HL-60 (cell line): ENCODE measurements around the gene CLRN3.

Source experiments
- GABPA ChIP-seq: IDR thresholded peaks from 2 replicates; pipeline ENCODE4 v1.6.1; 2012; ENCODE audit warnings: low read depth
- POLR2AphosphoS5 ChIP-seq: IDR thresholded peaks from 2 replicates; pipeline ENCODE4 v1.6.1; 2012; ENCODE audit warnings: low read depth
- SPI1 ChIP-seq: IDR thresholded peaks from 2 replicates; pipeline ENCODE4 v1.6.1; 2012; ENCODE audit warnings: low read depth, mild to moderate bottlenecking, borderline replicate concordance
- TF ChIP-seq, protein P1 (sequence below): IDR thresholded peaks from one replicate; pipeline ENCODE4 v1.5.1; 2011; ENCODE audit warnings: low read length, control low read depth, inconsistent platforms; ENCODE audit not compliant: insufficient read depth

DNA sequence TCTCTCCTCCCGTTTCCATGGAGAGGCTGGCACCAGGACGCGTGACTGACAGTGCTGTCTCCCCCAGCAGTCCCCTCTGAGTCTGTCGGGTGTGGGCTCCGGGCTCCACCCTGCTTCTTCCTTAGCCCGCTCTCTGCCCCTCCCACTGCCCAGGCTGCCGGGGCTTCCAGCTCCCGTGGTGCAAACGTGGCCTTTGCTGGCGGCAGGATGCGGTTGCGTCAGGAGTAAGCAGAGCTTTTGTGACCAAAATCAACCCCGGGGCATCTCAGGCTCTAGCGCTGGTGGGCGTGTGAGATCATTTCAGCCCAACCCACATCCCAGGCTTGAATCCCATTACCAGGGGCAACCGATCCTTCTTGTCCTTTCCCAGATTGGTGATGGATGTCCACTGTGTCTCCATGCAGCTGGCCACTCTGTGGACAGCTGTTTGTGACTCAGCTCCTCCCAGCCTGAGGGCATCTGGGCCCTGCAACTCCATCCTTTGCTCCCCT is 42.4 kb upstream of the CLRN3 start:
- TF ChIP-seq, protein P1, sequence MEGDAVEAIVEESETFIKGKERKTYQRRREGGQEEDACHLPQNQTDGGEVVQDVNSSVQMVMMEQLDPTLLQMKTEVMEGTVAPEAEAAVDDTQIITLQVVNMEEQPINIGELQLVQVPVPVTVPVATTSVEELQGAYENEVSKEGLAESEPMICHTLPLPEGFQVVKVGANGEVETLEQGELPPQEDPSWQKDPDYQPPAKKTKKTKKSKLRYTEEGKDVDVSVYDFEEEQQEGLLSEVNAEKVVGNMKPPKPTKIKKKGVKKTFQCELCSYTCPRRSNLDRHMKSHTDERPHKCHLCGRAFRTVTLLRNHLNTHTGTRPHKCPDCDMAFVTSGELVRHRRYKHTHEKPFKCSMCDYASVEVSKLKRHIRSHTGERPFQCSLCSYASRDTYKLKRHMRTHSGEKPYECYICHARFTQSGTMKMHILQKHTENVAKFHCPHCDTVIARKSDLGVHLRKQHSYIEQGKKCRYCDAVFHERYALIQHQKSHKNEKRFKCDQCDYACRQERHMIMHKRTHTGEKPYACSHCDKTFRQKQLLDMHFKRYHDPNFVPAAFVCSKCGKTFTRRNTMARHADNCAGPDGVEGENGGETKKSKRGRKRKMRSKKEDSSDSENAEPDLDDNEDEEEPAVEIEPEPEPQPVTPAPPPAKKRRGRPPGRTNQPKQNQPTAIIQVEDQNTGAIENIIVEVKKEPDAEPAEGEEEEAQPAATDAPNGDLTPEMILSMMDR, result no peak
- TF ChIP-seq POLR2AphosphoS5 (no peak), SPI1 (no peak), GABPA (no peak)
